Measurements from ENCODE around the gene ITGB2.

Gene ITGB2

DNA sequence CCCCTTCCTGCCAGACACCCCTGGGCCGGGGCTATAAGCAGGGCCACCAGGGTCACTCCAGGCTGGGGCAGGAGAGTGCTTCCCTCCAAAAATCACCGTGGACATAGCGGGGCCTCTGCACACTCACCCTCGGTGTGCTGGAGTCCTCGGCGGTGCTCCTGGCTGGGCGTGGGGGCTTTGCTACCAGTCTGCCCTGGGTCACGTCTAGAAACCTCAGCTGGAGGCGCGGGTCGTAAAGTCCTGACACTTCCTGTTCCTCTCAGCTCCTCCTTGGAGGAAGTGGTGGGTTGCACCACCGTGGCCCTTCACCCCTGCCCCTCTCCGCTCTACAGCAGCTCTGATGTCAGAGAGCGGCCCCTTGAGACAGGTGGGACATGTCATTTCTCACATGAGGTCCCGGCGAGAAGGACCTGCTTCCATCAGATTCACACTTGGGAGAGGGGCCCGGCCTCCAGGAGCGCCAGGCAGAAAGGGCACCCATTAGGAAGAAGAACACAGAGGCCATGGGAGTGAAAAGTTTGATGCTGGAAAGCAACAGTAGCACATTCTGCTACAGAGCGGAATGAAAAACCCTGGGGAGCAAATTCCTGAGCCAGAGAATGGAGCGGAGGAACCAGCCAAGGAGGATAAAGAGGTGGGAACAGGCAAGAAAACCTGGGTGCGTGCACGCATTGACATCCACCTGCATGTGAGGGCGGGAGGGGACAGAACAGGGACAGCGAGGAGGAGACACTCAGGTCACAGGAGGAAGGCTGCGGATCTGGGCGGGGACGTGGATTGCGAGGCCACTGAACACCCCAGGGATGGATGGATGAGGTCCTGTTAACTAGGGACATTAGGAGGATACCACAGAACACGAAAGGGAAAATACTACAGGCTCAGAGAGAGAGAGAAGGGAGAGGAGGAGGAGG is at the start of gene ITGB2:
TSS of gene ITGB2 (minus strand) at position 206 of the 911 bp plus-strand sequence. CDS start 10,117 bp downstream, outside the sequence.
- Mint-ChIP-seq H3K4me1 (ENCODE audit: low read depth) (peaks cover 56% of the 10 kb centered on the region), H3K4me3 (peak within 1 kb of the TSS; percentile 97), H3K9me3 (no peaks in the 10 kb centered on the region), H3K36me3 (ENCODE audit: low read depth) (peaks cover 40% of the 10 kb centered on the region), H3K27me3 (ENCODE audit: low read depth) (no peaks in the 10 kb centered on the region), H3K27ac (peak within 1 kb of the TSS; percentile 93)
- DNase-seq (ENCODE audit: low spot score): peak; percentile 67

DNA sequence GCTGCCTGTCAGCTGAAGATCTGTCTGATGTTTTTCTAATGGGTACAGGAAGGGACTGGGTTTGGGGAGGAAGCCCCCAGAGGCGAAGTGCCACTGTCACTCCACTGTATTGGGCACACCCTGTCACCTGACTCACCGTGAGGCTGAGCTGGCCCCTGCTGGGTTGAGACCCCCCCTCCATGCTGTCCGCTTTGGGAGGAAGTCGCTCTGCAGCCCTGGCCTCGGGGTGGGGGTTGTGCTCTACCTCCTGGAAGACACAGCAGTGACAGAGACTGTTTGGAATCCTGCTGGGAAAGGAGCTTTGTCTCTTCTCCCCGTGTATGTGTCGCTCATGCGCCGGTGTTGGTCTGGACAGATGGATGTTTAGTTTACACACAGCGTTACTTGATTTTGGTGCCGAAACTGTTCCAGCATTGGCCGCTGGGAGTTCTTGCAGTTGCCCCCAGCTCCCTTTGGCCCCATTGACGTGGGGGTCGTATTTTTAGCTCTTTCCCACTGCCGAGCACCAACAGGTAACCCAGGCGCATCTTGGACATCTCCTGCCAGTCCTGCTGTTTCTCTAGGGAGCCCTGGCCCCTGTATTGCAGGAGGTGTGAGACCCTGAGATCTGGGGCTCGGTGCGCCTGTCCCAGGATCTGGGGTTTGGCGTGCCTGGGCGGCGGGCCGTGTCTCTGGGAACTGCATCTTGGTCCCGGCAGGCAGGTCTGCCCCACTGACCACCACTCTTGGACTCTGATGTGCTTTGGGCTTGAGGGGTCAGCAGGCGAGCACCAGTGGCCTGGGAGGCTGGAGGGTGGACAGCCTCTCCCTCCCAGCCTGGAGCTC is 49.4 kb upstream of the ITGB2 start:
- H3K4me3 Mint-ChIP-seq: no peak overlapping the region
- no peaks in the 10 kb centered on the region for H3K9me3 Mint-ChIP-seq
- H3K4me1 Mint-ChIP-seq (ENCODE audit: low read depth): peaks cover 12% of the 10 kb centered on the region
- peaks cover 9% of the 10 kb centered on the region for H3K36me3 Mint-ChIP-seq (ENCODE audit: low read depth)
- DNase-seq (ENCODE audit: low spot score): no peak
- H3K27ac Mint-ChIP-seq: peak overlapping the region; percentile 70
- no peaks in the 10 kb centered on the region for H3K27me3 Mint-ChIP-seq (ENCODE audit: low read depth)

DNA sequence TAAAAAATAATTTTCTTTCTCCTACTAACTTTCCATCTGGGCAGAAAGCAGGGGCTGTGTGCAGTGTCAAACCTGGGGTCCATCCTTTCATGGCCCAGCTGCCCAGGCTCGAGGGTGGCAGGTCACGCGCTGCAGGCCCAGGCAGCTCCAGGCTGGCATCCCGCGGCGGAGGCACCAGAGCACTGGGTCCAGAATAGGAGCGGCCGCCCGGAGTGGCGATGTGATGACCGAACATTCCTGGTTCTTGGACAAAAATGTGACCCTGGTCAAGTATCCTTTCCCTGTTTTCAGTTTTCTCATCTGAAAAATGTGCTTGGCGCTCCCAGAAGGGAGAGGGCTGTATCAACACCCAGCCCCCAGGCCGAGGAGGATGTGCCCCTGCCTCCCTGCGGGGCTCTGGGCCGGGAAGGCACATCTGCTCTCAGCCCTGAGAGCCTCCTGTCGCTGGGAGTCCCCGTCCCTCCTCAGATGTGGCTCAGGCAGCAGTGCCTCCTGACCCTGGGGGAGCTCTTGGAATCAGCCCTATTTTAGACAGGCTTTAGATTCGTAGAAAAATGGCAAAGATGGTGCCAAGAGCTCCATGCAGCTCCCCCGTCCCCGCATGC is 48.5 kb upstream of the ITGB2 start:
- H3K27ac Mint-ChIP-seq: no peak overlapping the region
- no peaks in the 10 kb centered on the region for H3K27me3 Mint-ChIP-seq (ENCODE audit: low read depth)
- H3K4me1 Mint-ChIP-seq (ENCODE audit: low read depth): peaks cover 21% of the 10 kb centered on the region
- peaks cover 16% of the 10 kb centered on the region for H3K36me3 Mint-ChIP-seq (ENCODE audit: low read depth)
- no peak overlapping the region for H3K4me3 Mint-ChIP-seq
- H3K9me3 Mint-ChIP-seq: no peaks in the 10 kb centered on the region
- DNase-seq (ENCODE audit: low spot score): no peak

DNA sequence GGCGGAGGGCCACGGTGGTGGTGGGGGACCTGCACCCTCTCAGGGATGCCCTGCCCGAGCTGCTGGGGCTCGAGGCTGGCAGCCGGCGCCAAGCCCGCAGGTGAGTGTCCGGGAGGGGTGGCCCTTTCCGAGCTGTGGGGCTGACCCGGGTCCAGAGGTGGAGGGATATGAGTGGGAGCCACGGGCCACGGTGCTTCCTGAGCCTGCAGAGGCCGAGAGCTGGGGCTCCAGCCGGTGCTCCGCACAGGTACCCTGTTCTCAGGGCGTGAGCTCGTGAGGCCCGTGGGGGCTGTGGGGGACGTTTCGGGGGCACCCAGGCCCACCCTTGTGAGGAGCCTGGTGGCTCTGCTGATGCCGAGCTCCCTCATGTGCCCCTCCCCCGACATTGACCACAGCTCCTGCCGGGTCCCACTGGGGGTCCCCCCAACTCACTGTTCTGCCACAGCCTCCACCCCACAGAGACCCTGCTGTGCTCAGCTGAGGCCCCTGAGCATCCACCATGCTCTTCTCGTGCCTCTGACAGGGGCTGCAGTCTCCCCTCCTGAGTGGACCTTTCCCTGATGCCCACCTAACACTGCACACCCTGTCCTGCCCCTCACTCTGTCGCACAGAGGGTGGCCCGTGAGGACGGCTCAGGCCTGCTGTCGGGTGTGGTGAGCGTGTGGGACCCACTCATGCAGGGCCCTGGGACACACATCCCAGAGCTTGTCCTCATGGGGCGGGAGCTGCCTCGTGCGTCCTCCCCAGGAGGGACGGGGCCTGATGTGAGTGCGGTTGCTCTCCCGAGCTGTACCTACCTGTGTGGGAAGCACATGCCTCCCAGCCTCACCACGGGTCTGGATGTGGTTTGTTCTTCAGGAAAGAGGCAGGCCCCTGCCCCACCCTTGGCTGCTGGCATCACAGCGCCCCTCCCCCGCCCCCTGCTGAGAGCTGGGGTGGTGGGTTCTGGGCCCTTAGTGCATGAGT is 46.7 kb upstream of the ITGB2 start:
- Mint-ChIP-seq H3K27ac (no peak overlapping the region), H3K36me3 (ENCODE audit: low read depth) (peaks cover 24% of the 10 kb centered on the region), H3K9me3 (no peaks in the 10 kb centered on the region), H3K4me1 (ENCODE audit: low read depth) (peaks cover 26% of the 10 kb centered on the region), H3K4me3 (no peak overlapping the region), H3K27me3 (ENCODE audit: low read depth) (no peaks in the 10 kb centered on the region)
- no peak for DNase-seq (ENCODE audit: low spot score)

DNA sequence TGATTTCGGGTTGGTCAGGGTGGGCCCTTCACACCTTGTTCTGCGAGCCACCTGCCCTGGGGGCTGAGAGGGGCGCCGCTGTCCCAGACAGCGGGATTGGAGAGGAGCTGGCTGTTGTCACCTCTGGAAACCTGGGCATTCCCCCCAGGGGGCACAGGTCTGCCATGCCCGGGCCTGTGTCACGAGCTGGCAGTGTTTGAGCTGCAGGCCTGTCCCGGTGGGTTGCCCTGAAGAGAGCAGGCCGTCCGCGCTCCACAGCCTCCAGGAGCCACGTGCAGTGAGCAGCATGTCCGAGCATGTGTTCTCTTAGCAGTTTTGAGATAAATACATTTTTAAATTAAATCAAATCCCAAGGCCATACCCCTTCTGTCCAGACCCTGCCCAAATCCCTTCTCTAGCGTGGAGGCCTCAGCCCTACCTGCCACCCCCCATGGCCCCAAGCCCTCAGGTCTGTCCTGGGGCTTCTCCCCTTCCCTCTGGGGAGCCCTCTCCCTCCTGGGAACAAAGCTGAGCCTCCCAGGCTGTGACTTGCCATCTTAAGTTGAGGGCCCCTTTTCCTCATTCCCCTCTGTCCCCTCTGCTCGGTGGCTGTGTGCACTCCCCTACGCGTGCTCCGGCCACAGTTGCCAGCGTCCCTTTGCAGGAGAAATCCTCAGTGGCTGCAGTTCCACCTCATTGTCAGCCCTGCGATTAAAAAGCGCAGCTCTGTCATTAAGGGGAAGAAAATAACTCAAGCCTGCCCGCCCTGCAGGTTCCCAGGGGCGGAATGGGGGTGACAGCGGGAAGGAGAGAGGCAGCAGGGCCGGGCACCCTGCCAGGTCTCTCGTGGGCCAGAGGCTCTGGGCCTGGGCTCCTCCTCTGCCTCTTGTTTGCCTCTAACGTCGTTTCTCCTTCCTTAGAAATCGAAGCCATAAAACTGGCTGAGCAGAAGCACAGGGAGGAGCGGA is 45.7 kb upstream of the ITGB2 start:
- peak overlapping the region; percentile 68 for H3K27ac Mint-ChIP-seq
- no peak for DNase-seq (ENCODE audit: low spot score)

DNA sequence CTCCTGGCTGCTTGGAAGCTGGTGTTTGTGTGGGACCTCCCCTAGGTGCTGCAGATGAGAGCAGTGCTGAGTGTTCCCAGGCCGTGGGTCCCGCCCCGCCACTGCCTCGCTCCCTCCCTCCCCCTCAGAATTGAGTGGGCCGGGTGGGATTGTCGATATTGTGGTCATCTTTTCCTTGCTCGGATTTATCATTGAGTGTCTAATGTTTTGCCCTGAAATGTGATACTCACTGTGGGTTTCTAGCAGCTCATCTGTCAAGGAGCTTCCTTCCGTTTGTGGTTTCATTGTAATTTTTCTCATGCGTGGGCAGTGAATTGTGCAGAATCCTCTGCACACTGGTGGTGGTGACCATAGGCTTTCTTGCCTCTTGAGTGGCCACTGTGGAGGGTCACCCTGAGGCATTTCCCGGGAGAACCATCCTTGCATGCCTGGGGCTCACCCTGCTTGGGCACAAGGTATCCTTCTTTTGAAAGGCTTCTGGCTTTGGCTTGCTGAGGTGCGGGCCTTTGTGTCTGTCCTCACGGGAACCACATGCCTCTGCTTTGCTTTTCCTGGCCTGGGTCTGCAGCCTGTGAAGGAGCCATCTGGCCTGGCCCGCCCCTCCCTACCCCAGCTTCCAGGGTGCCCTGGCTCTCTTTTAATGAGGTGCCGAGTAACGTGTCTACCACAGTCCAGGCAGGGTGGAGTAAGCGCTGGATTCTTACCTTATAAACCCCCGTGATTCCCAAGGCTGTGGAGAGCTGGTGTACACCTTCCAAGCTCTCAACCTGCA is 44.7 kb upstream of the ITGB2 start:
- peaks cover 32% of the 10 kb centered on the region for H3K36me3 Mint-ChIP-seq (ENCODE audit: low read depth)
- DNase-seq (ENCODE audit: low spot score): peak; percentile 43
- H3K9me3 Mint-ChIP-seq: no peaks in the 10 kb centered on the region
- peaks cover 26% of the 10 kb centered on the region for H3K4me1 Mint-ChIP-seq (ENCODE audit: low read depth)
- peak overlapping the region; percentile 7 for H3K27ac Mint-ChIP-seq
- peak overlapping the region; percentile 53 for H3K4me3 Mint-ChIP-seq
- H3K27me3 Mint-ChIP-seq (ENCODE audit: low read depth): no peaks in the 10 kb centered on the region

More for the DNA sequence above, 45.7 kb upstream of the ITGB2 start:
- Mint-ChIP-seq H3K4me1 (ENCODE audit: low read depth) (peaks cover 26% of the 10 kb centered on the region), H3K36me3 (ENCODE audit: low read depth) (peaks cover 27% of the 10 kb centered on the region), H3K4me3 (no peak overlapping the region), H3K9me3 (no peaks in the 10 kb centered on the region), H3K27me3 (ENCODE audit: low read depth) (no peaks in the 10 kb centered on the region)

DNA sequence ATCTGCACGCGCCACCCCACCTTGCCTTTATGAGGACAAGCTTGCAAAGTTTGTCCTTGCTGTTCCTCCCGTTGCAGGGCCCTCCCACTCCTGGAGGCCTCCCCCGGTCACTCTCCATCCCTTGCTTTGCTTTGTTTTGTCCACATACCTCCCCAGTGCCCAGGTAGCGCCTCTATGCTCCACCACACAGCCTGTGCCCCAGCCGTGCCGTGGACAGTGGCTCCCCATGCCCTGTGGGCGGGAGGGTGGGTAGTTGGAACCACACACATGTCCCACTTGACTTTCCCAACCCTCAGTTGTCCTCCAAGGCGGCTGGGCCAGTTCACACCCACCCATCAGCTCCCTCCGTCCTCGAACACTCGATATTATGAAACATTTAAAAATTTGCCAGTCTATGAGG is 43.7 kb upstream of the ITGB2 start:
- Mint-ChIP-seq H3K9me3 (no peaks in the 10 kb centered on the region), H3K36me3 (ENCODE audit: low read depth) (peaks cover 31% of the 10 kb centered on the region), H3K4me3 (no peak overlapping the region), H3K27me3 (ENCODE audit: low read depth) (no peaks in the 10 kb centered on the region), H3K4me1 (ENCODE audit: low read depth) (peaks cover 21% of the 10 kb centered on the region), H3K27ac (no peak overlapping the region)
- DNase-seq (ENCODE audit: low spot score): no peak

DNA sequence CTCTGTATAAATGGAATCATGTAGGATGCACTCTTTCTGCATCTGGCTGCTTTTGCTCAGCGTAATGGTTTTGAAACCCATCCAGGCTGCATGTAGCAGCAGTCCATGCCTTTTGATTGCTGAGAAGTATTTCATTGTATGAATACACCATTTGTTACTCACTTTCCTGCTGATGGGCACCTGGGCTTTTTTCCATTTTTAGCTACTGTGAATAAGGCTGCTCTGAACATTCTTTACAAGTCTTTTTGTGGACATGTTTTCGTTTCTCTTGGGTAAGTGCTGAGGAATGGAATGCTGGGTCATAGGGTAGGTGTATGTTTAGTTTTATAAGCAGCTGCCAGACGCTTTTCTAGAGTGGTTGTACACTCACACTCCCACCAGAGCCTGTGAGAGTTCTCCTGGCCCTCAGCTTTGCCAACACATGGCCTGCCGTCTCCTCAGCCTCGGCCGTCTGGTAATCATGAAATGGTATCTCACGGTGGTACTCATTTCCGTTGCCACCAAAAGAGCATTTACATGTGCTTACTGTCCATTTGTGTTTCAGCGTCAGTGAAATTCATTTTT is 41.8 kb upstream of the ITGB2 start:
- H3K4me3 Mint-ChIP-seq: no peak overlapping the region
- DNase-seq (ENCODE audit: low spot score): no peak

DNA sequence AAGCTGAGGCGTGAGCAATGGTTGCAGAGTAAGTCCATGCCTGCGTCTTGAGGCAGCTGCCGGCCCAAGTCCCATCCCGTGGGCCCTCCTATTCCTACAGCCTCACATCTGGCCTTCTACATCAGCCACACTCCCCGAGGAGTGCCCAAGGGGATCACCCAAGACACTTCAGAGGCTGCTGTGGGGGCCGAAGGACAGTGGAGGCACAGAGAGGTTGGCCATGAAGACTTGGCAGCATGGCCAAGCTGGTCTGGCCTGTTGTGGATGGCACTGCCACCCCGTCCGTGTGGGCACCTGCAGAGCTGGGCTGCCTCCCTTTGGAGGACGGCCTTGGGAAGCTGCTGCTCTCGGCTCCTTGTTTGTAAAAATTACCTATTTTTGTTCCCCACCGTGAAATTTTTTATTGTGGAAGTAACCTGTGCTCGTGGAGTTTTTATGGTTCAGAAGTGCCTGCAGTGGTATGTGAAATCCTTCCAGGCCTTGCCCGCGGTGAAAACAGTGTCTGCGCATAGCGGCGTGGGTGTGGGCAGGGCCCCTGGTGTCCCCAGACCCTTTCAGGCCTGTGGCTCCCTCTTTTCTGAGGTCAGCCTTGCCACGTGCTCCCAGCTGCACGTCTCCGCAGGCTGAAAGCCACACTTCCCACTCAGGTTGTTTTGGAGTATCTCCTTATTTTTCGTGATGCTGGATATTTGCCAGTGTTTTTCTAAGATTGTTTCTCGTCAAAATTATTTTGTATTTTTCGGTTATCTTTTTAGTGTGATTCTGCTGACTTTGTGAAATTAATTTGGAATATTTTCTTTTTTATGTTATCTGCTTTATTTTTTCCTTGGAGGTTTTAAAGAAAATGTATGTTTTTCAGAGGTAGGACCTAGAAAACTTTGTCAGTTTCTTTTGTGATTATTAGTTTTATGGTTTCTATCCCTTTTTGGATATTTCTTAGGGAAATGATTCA is 39.7 kb upstream of the ITGB2 start:
- Mint-ChIP-seq H3K9me3 (no peaks in the 10 kb centered on the region), H3K36me3 (ENCODE audit: low read depth) (peaks cover 34% of the 10 kb centered on the region), H3K4me1 (ENCODE audit: low read depth) (peaks cover 17% of the 10 kb centered on the region), H3K27me3 (ENCODE audit: low read depth) (no peaks in the 10 kb centered on the region), H3K27ac (no peak overlapping the region), H3K4me3 (no peak overlapping the region)
- DNase-seq (ENCODE audit: low spot score): no peak

More for the DNA sequence above, 41.8 kb upstream of the ITGB2 start:
- Mint-ChIP-seq H3K9me3 (no peaks in the 10 kb centered on the region), H3K27ac (no peak overlapping the region), H3K4me1 (ENCODE audit: low read depth) (peaks cover 20% of the 10 kb centered on the region), H3K36me3 (ENCODE audit: low read depth) (peaks cover 31% of the 10 kb centered on the region), H3K27me3 (ENCODE audit: low read depth) (no peaks in the 10 kb centered on the region)

DNA sequence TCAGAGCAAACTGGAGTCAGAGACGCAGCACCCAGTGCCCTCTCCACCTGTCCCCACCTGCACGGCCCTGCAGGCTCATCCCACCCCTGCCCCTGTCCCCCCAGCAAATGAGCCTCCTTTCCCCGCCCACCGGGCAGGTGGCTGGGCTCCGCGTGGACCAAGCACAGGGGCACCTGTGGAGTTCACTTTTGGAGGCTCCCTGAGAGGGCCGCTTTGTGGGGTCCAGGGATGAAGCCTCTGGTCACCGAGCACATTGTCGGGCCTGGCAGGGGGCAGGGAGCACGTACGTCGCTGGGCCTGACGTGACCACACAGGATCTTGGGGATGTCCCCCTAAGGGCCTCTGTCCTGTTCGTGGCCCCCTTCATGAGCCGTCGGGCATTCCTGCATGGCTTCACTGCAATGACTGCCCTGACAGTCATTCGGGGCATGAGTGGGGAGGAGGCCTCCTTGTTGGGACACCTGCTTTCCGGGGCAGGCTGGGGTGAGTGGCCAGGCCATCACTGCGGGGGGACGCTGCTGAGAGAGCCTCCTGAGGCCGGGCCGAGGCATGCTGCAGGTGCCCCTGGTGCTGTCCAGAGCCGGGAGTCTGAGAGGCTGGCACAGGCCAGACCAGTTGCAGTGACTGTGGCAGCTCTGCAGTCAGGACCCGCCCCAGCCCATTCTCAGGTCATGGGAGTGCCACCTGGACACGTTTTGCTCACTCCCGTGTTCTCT is 38.8 kb upstream of the ITGB2 start:
- Mint-ChIP-seq H3K9me3 (no peaks in the 10 kb centered on the region), H3K4me3 (no peak overlapping the region), H3K27ac (no peak overlapping the region), H3K4me1 (ENCODE audit: low read depth) (peaks cover 8% of the 10 kb centered on the region), H3K27me3 (ENCODE audit: low read depth) (no peaks in the 10 kb centered on the region), H3K36me3 (ENCODE audit: low read depth) (peaks cover 26% of the 10 kb centered on the region)
- DNase-seq (ENCODE audit: low spot score): no peak
